GM15510 (cell line): ENCODE results near the gene ARL6IP4.

Experiments used
- POLR2A ChIP-seq: IDR thresholded peaks from 3 replicates; pipeline ENCODE4 v1.6.1; 2011; ENCODE audit warnings: borderline replicate concordance; ENCODE audit not compliant: insufficient read length; ENCODE audit errors: extremely low read depth

Gene ARL6IP4

GRCh38 chr12:122981587-122982476, 1.4 kb downstream of the ARL6IP4 start:
- TF ChIP-seq POLR2A: no peak

DNA sequence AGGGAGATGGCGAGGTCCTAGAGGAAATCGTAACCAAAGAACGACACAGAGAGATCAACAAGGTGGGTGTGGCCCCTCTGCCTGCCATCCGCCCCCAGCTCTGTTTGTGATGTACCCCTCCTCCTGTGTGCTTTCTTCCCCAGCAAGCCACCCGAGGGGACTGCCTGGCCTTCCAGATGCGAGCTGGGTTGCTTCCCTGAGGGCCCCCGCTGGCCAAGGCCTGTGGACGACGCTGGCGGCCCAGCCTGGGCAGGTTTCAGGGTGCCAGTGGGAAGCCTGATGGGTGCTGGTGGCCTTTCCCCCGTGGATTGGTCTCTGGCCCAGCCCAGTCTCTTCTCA, 2.0 kb downstream of the ARL6IP4 start:
- TF ChIP-seq POLR2A: no peak

DNA sequence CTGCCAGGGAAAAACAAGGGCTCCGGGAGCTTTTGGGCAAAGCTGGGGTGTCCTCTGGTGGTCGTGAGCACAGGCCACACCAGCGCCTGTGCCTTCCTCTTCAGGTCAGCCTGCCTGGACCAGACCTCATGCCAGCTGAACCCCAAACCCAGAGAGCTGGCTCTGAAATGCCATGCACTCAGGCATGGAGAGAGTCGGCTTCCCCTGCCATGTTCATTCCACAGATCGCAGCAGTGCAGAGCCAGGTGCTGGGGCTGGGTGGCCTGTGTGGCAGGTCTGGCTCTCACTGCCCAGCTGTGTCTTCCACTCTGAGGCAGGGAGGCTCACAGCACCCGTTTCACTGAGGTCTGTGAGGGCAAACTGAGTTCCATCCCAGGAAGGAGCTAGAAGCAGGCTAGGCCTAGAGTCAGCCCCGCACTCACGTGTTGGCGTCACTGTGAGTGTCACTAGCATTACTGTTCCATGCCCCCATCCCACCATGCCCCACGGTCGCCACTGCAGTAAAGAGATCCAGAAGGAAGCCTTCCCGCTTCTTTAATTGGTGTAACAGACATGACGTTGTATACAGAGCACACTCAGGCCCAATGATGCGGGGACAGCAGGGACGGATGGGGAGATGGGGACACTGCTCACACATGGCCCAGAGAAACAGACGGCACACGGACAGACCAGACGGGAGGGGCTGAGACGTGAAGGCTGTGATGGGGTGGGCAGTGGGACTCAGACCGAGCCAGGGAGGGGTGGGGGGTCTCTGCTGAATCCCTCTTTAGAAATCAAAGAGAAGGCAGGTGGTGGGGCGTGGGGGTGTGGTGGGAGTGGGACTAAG, 2.7 kb downstream of the ARL6IP4 start:
- TF ChIP-seq POLR2A: no peak

- no peak for TF ChIP-seq POLR2A
Measured at GRCh38 chr12:122983789-122984515, 3.5 kb downstream of the ARL6IP4 start.

GRCh38 chr12:122984612-122985337, 4.3 kb downstream of the ARL6IP4 start:
- peak; percentile 11 for TF ChIP-seq POLR2A

DNA sequence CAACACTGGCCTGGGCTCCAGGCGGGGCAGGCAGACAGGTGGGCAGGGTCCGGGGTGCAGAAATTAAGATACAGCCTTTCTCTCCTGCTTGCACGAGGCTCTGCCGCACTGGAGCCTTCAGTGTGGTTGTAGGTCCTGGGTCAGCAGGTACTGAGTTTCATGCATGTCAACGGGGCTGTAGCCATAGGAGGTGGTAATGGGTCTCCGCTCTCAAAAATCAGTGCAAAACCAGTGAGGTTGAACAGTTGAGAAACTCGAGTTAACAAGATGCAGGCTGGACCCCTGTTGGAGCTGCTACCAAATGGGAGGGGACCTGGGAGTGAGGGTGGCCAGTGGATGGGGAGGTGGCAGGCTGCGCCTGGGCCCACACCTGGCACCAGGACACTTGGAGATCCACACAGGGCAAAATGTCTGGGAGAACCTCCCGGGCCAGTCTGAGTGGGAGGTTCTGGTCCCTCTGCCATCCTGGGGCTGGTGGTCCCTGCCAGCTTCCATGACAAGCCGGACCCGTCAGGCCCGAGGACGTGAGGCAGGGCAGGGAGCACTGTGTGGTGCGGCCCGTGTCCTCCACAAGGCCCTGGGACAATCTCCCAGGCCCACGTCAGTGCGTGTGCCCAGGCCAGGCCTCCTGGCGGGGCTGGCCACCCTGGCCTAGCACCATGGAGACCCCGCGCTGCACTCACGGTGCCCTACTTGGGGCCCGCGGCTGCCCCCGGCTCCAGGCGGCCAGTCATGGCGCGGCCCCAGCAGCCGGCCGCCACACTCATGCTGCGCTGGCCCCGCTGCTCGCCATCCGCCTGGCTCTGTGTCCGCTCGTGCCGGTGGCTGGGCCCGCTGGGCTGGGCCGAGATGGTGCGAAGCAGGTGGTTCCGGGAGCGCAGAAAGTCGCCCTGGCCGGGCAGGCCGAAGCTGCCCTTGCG, 5.1 kb downstream of the ARL6IP4 start:
- TF ChIP-seq POLR2A: no peak

- TF ChIP-seq POLR2A: no peak
Measured at GRCh38 chr12:122986258-122986871, 5.9 kb downstream of the ARL6IP4 start.

DNA sequence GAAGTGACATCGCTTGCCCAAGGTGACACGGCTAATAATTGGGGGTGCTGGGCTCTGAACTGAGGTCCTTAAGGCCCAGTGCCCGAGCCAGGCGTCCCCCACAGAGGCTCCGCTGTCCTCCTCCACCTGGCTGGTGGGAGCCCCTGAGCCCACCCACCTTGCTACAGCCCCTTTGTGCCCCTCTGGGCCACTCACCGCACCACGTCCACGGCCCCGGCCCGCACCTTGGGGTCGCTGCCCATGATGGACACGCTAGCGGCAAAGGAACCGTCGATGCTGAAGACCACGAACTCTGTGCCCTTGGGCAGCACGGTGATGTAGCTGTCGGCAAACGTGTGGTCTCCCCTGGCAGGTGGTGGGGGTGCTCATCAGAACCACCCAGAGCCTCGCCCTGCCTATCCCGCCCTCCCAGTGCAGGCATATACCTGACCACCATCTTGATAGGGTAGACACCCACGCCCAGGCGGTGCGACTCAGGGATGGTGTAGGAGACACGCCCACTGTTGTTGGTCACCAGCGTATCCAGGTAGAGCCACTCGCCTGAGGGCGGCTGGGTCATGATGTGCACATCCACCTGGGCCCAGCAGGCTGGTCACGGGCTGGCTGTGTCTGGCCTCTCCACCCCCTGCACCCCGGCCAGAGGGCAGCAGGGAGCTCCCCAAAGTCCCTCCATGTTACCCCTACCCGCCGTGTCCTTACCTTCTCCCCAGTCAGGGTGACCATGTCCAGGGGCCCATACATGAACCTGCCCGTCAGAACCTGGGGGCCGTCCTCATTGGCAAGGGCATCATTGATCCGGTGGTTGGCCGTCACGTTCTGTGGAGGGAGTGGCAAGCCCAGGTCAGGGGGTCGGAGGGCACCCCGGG, 6.8 kb downstream of the ARL6IP4 start:
- TF ChIP-seq POLR2A: no peak

- TF ChIP-seq POLR2A: no peak
Measured at GRCh38 chr12:122988036-122988435, 7.6 kb downstream of the ARL6IP4 start.

DNA sequence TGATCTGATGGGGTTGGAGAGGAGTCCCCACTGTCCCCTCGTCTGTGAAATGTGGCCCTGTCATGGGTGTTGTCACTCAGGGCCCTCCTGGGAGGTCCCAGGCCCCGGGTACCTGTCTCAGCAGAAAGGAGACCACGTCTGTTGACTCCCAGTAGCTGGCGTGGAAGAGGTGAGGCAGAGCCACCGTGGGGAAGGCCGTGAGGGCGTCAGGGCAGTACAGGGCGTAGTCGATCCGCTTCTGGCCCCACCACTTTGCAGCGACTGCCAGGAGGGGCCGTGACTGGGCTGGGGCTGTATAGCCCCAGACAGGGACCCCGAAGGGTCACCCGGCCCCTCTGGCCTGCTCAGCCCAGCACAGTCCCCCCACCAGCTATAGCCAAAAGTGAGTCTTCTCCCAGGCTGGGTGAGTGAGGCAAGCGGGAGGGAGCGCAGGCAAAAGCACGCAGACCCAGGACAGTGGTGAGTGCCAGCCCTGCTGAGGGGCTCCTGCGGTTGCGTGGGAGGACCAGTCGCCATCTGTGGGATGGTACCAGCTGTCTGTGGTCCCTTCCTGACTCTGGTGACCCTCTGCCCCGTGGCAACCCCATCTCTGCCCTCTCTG, 8.2 kb downstream of the ARL6IP4 start:
- TF ChIP-seq POLR2A: no peak

DNA sequence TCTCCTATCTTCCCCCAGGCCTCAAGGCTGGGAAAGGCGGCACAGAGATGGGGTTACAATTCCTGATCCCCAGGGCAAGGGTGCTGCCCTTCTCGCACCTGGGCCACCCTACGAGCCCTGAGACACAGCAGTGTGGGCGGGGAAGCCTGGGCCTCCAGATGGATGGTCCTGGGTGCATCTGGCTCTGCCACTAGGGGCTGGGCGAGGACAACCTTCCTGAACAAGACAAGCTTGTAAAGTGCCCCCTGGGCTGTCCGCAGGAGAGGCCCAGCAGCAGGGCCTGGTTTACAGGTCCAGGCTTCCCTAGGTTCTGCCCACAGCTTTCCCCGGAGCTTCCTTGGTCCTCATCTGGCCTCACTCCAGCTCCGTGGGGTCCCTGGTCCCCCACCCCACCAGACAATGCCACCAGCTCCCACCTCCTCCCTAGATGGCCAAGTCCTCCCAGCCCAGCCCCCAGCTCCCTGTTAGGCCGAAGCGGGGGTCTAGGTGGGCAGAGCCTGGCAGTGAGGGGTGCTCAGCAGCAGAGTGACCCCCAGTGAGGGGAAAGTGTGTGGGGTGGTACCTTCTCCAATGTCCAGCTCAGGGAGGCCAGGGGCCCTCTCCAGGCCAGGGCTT, 8.9 kb downstream of the ARL6IP4 start:
- no peak for TF ChIP-seq POLR2A
